Measurements from ENCODE around the gene DUOXA2.
"Not testable (repeated sequence)": the region's sequence is repeated elsewhere in the genome, so short reads cannot be mapped to it uniquely, and the experiment has no call there.

DUOXA2 gene

GRCh38 chr15:45133561-45133920 is 19.4 kb downstream of the DUOXA2 start:
- Histone ChIP-seq H3K36me3 (ENCODE audit: insufficient read depth, low read length) (no peaks in the 10 kb centered on the region), H3K9me3 (ENCODE audit: insufficient read depth, low read depth, low read length) (no peaks in the 10 kb centered on the region), H3F3A (ENCODE audit: low read depth) (no peaks in the 10 kb centered on the region), H3K9me2 (replicated peaks; ENCODE audit: low read depth, low read length) (no peaks in the 10 kb centered on the region), H3K27me3 (ENCODE audit: insufficient read depth, low read length, poor library complexity, severe bottlenecking) (no peaks in the 10 kb centered on the region), H2AFZ (ENCODE audit: low read length) (no peak overlapping the region), H3K79me2 (ENCODE audit: insufficient read depth, low read length) (no peaks in the 10 kb centered on the region), H3K4me2 (ENCODE audit: low read depth, low read length, poor library complexity, severe bottlenecking) (no peak overlapping the region), H3K9ac (ENCODE audit: low read depth, low read length, poor library complexity, severe bottlenecking) (no peak overlapping the region), H3K4me3 (ENCODE audit: low read length, poor library complexity, severe bottlenecking) (no peak overlapping the region), H4K20me1 (ENCODE audit: insufficient read depth, low read length, poor library complexity, severe bottlenecking) (no peaks in the 10 kb centered on the region), H3K4me1 (ENCODE audit: insufficient read depth, low read length, poor library complexity, severe bottlenecking) (no peaks in the 10 kb centered on the region)
- TF ChIP-seq, protein P1, sequence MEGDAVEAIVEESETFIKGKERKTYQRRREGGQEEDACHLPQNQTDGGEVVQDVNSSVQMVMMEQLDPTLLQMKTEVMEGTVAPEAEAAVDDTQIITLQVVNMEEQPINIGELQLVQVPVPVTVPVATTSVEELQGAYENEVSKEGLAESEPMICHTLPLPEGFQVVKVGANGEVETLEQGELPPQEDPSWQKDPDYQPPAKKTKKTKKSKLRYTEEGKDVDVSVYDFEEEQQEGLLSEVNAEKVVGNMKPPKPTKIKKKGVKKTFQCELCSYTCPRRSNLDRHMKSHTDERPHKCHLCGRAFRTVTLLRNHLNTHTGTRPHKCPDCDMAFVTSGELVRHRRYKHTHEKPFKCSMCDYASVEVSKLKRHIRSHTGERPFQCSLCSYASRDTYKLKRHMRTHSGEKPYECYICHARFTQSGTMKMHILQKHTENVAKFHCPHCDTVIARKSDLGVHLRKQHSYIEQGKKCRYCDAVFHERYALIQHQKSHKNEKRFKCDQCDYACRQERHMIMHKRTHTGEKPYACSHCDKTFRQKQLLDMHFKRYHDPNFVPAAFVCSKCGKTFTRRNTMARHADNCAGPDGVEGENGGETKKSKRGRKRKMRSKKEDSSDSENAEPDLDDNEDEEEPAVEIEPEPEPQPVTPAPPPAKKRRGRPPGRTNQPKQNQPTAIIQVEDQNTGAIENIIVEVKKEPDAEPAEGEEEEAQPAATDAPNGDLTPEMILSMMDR (conservative IDR thresholded peaks at IDR 0.05; ENCODE audit: low read length): no peak
- TF ChIP-seq EZH2phosphoT487 (IDR thresholded peaks at IDR 0.05; ENCODE audit: borderline replicate concordance): no peak

GRCh38 chr15:45134046-45134445 is 19.9 kb downstream of the DUOXA2 start:
- Histone ChIP-seq H3K27me3 (ENCODE audit: insufficient read depth, low read length, poor library complexity, severe bottlenecking) (no peaks in the 10 kb centered on the region), H4K20me1 (ENCODE audit: insufficient read depth, low read length, poor library complexity, severe bottlenecking) (no peaks in the 10 kb centered on the region), H3K4me3 (ENCODE audit: low read length, poor library complexity, severe bottlenecking) (no peak overlapping the region), H3K4me2 (ENCODE audit: low read depth, low read length, poor library complexity, severe bottlenecking) (no peak overlapping the region), H3K36me3 (ENCODE audit: insufficient read depth, low read length) (no peaks in the 10 kb centered on the region), H3K4me1 (ENCODE audit: insufficient read depth, low read length, poor library complexity, severe bottlenecking) (no peaks in the 10 kb centered on the region), H2AFZ (ENCODE audit: low read length) (no peak overlapping the region), H3F3A (ENCODE audit: low read depth) (no peaks in the 10 kb centered on the region), H3K9me2 (replicated peaks; ENCODE audit: low read depth, low read length) (no peaks in the 10 kb centered on the region), H3K9ac (ENCODE audit: low read depth, low read length, poor library complexity, severe bottlenecking) (no peak overlapping the region), H3K9me3 (ENCODE audit: insufficient read depth, low read depth, low read length) (no peaks in the 10 kb centered on the region), H3K79me2 (ENCODE audit: insufficient read depth, low read length) (no peaks in the 10 kb centered on the region)
- TF ChIP-seq EZH2phosphoT487 (IDR thresholded peaks at IDR 0.05; ENCODE audit: borderline replicate concordance): no peak
- TF ChIP-seq, protein P1 (conservative IDR thresholded peaks at IDR 0.05; ENCODE audit: low read length): no peak

- H3K4me2 ChIP-seq (ENCODE audit: low read depth, low read length, poor library complexity, severe bottlenecking): no peak overlapping the region
- no peak overlapping the region for H3K9ac ChIP-seq (ENCODE audit: low read depth, low read length, poor library complexity, severe bottlenecking)
- H4K20me1 ChIP-seq (ENCODE audit: insufficient read depth, low read length, poor library complexity, severe bottlenecking): no peaks in the 10 kb centered on the region
- no peak overlapping the region for H2AFZ ChIP-seq (ENCODE audit: low read length)
- H3K27me3 ChIP-seq (ENCODE audit: insufficient read depth, low read length, poor library complexity, severe bottlenecking): no peaks in the 10 kb centered on the region
- H3K9me2 ChIP-seq (replicated peaks; ENCODE audit: low read depth, low read length): no peaks in the 10 kb centered on the region
- TF ChIP-seq, protein P1 (conservative IDR thresholded peaks at IDR 0.05; ENCODE audit: low read length): no peak
- no peak for TF ChIP-seq EZH2phosphoT487 (IDR thresholded peaks at IDR 0.05; ENCODE audit: borderline replicate concordance)
- H3K36me3 ChIP-seq (ENCODE audit: insufficient read depth, low read length): no peaks in the 10 kb centered on the region
- H3F3A ChIP-seq (ENCODE audit: low read depth): no peaks in the 10 kb centered on the region
- H3K9me3 ChIP-seq (ENCODE audit: insufficient read depth, low read depth, low read length): no peaks in the 10 kb centered on the region
- no peaks in the 10 kb centered on the region for H3K4me1 ChIP-seq (ENCODE audit: insufficient read depth, low read length, poor library complexity, severe bottlenecking)
- no peak overlapping the region for H3K4me3 ChIP-seq (ENCODE audit: low read length, poor library complexity, severe bottlenecking)
- H3K79me2 ChIP-seq (ENCODE audit: insufficient read depth, low read length): no peaks in the 10 kb centered on the region
Measured at GRCh38 chr15:45134682-45135604, 20.8 kb downstream of the DUOXA2 start.

DNA sequence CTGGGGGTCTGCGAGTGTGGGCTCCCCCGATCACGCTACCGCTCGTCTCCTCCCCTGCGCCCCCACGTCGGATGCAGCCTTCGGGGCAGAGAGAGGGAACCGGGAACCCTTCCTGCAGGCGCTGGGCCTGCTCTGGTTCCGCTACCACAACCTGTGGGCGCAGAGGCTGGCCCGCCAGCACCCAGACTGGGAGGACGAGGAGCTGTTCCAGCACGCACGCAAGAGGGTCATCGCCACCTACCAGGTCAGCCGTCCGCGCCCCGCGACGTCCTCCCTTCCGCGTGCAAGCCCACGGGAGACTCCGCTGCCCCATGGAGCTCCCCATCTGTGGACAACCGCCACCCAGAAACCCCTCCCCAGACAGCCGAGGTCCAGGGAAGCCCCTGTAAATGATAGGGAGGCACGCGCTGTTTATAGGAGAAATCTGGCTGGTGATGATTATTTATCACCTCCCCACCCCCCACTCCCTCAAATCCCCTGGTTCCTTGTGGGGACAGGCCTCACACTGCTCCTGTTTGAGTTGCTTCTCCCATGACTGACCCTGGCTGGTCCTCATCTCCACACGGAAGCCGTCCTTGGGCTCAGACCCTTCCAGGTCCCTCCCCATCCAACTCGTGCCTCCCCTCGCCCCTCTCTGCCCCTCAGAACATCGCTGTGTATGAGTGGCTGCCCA is 21.7 kb downstream of the DUOXA2 start:
- not testable (repeated sequence) for H3K9me2 ChIP-seq (replicated peaks; ENCODE audit: low read depth, low read length); H3K4me2 ChIP-seq (ENCODE audit: low read depth, low read length, poor library complexity, severe bottlenecking); H3K9me3 ChIP-seq (ENCODE audit: insufficient read depth, low read depth, low read length); H3K36me3 ChIP-seq (ENCODE audit: insufficient read depth, low read length); H3K4me3 ChIP-seq (ENCODE audit: low read length, poor library complexity, severe bottlenecking); H3K79me2 ChIP-seq (ENCODE audit: insufficient read depth, low read length); H3F3A ChIP-seq (ENCODE audit: low read depth); H3K27me3 ChIP-seq (ENCODE audit: insufficient read depth, low read length, poor library complexity, severe bottlenecking); H4K20me1 ChIP-seq (ENCODE audit: insufficient read depth, low read length, poor library complexity, severe bottlenecking); H2AFZ ChIP-seq (ENCODE audit: low read length); H3K9ac ChIP-seq (ENCODE audit: low read depth, low read length, poor library complexity, severe bottlenecking); H3K4me1 ChIP-seq (ENCODE audit: insufficient read depth, low read length, poor library complexity, severe bottlenecking)
